A549 (cell line): Measurements from ENCODE around the gene PTPRA. TPM values are rescaled to one million over a fixed set of nuclear protein-coding genes. Genes with fewer than 3 reads are reported as not detected.
A peak's percentile ranks its signal among the peaks of the same experiment; 100 is the strongest.

Experiments
- ATAC-seq, 2 experiments: fragments of 200-7000 bp in 1 of 2; fragments of >200 bp in 1 of 2; cut with Nextera tagmentation in 1 of 2; cut with Tn5 transposase in 1 of 2; 3 replicates each; pipeline versions ENCODE4 v1.8.0 to v1.9.1; 2018 to 2020; ENCODE audit warnings: mild to moderate bottlenecking in 1 of 2, moderate library complexity in 1 of 2
- CTCF ChIA-PET: fragments of 300-600 bp; sonication (Branson Sonifier 250); formaldehyde crosslinking; extraction: SDS; loops from one replicate; lab custom pipeline; 2021; ENCODE audit warnings: antibody characterized with exemption, inconsistent platforms; lab: Yijun Ruan, JAX
- POLR2A ChIA-PET: fragments of 350-600 bp; formaldehyde crosslinking; extraction: SDS; loops from one replicate; lab custom pipeline; 2021; ENCODE audit warnings: antibody characterized with exemption, inconsistent platforms; lab: Yijun Ruan, JAX
- DNase-seq, 2 experiments: peaks; one replicate each; pipeline versions ENCODE4 v3.0.0 to v3.0.0-alpha.2; 2011 to 2016; ENCODE audit warnings: low read depth in 1 of 2, low spot score in 1 of 2
- FAIRE-seq: peaks from 2 replicates; lab custom pipeline; 2011; peaks lifted over from hg19 to GRCh38; lab: Jason Lieb, UNC
- H3K27ac ChIP-seq, 2 experiments: fragments of >200 bp; sonication (Bioruptor Twin); formaldehyde crosslinking; 3 replicates each; pipeline ENCODE4 v1.5.1; 2016 to 2017
- H3K4me1 ChIP-seq: fragments of >200 bp; sonication (Bioruptor Twin); formaldehyde crosslinking; 3 replicates; pipeline ENCODE4 v1.6.1; 2016
- H3K4me2 ChIP-seq: fragments of >200 bp; sonication (Bioruptor Twin); formaldehyde crosslinking; 3 replicates; pipeline ENCODE4 v1.6.1; 2016
- H3K4me3 ChIP-seq: fragments of >200 bp; sonication (Bioruptor Twin); formaldehyde crosslinking; 3 replicates; pipeline ENCODE4 v1.5.1; 2016
- H3K9me3 ChIP-seq: fragments of >200 bp; sonication (Bioruptor Twin); formaldehyde crosslinking; 3 replicates; pipeline ENCODE4 v1.6.1; 2016
- ATOH8 ChIP-seq: fragments of 250-450 bp; sonication (Bioruptor Pico); IDR thresholded peaks from 2 replicates; pipeline ENCODE4 v1.5.0; 2020; ENCODE audit warnings: low read depth, mild to moderate bottlenecking, moderate library complexity
- BCL3 ChIP-seq: fragments of >200 bp; sonication (Bioruptor Twin); formaldehyde crosslinking; IDR thresholded peaks from 3 replicates; pipeline ENCODE4 v1.6.1; 2016
- BHLHE40 ChIP-seq: IDR thresholded peaks from 2 replicates; pipeline ENCODE4 v1.6.1; 2012; ENCODE audit warnings: low read depth, low read length, inconsistent platforms
- CHD4 ChIP-seq: fragments of 200-600 bp; sonication (generic); IDR thresholded peaks from 2 replicates; pipeline ENCODE4 v1.6.1; 2016; ENCODE audit warnings: antibody characterized with exemption, mild to moderate bottlenecking, borderline replicate concordance
- ELK1 ChIP-seq: fragments of 150-350 bp; IDR thresholded peaks from 2 replicates; pipeline ENCODE4 v1.6.1; 2014; ENCODE audit warnings: low read depth, mild to moderate bottlenecking, low read length
- ESRRA ChIP-seq: fragments of 150-350 bp; IDR thresholded peaks from 2 replicates; pipeline ENCODE4 v1.6.1; 2014; ENCODE audit warnings: mild to moderate bottlenecking, low read length, borderline replicate concordance
- FOSB ChIP-seq: fragments of 250-450 bp; sonication (Bioruptor Pico); IDR thresholded peaks from 2 replicates; pipeline ENCODE4 v1.5.0; 2020; ENCODE audit warnings: mild to moderate bottlenecking, moderate library complexity
- FOSL2 ChIP-seq, 2 experiments: fragments of 450-650 bp in 1 of 2; fragments of >200 bp in 1 of 2; sonication (Bioruptor Twin) in 1 of 2; formaldehyde crosslinking; IDR thresholded peaks; 2 replicates each; pipeline versions ENCODE4 v1.5.0 to v1.6.1; 2016 to 2020; ENCODE audit warnings: mild to moderate bottlenecking in 1 of 2, moderate library complexity in 1 of 2
- HES2 ChIP-seq: fragments of >200 bp; sonication (Bioruptor Twin); formaldehyde crosslinking; IDR thresholded peaks from 2 replicates; pipeline ENCODE4 v1.6.1; 2016
- HEYL ChIP-seq: fragments of 250-450 bp; sonication (Bioruptor Pico); IDR thresholded peaks from 2 replicates; pipeline ENCODE4 v1.8.0; 2021; ENCODE audit warnings: mild to moderate bottlenecking, moderate library complexity
- HMGXB4 ChIP-seq: fragments of 250-450 bp; sonication (Bioruptor Pico); IDR thresholded peaks from 2 replicates; pipeline ENCODE4 v1.5.0; 2021; ENCODE audit warnings: mild to moderate bottlenecking, moderate library complexity, borderline replicate concordance
- KDM1A ChIP-seq: fragments of 200-600 bp; sonication (generic); IDR thresholded peaks from 2 replicates; pipeline ENCODE4 v1.6.1; 2016; ENCODE audit warnings: low read depth, mild to moderate bottlenecking
- KDM5A ChIP-seq: fragments of 200-600 bp; sonication (generic); IDR thresholded peaks from 2 replicates; pipeline ENCODE4 v1.6.1; 2016; ENCODE audit warnings: antibody characterized with exemption, mild to moderate bottlenecking
- MAX ChIP-seq: IDR thresholded peaks from 2 replicates; pipeline ENCODE4 v1.6.1; 2012
- MYC ChIP-seq: IDR thresholded peaks from 2 replicates; pipeline ENCODE4 v1.6.1; 2012; ENCODE audit warnings: mild to moderate bottlenecking, inconsistent platforms, low read length, improper control_type of control experiment, borderline replicate concordance
- NFE2L2 ChIP-seq: fragments of 150-350 bp; conservative IDR thresholded peaks from 2 replicates; pipeline ENCODE4 v1.6.1; 2014; ENCODE audit warnings: low read length
- PBX3 ChIP-seq: IDR thresholded peaks from 2 replicates; pipeline ENCODE4 v1.6.1; 2012
- RAD21 ChIP-seq, 2 experiments: fragments of >200 bp in 1 of 2; sonication (Bioruptor Twin) in 1 of 2; formaldehyde crosslinking in 1 of 2; IDR thresholded peaks in 1 of 2; conservative IDR thresholded peaks in 1 of 2; 2 replicates in 1 of 2; 3 replicates in 1 of 2; pipeline ENCODE4 v1.6.1; 2012 to 2018; ENCODE audit warnings: inconsistent platforms in 1 of 2
- RNF2 ChIP-seq: fragments of 200-600 bp; sonication (generic); IDR thresholded peaks from 2 replicates; pipeline ENCODE4 v1.6.1; 2016; ENCODE audit warnings: low read depth, mild to moderate bottlenecking, antibody characterized with exemption, moderate library complexity, borderline replicate concordance
- SMC3 ChIP-seq: fragments of >200 bp; sonication (Bioruptor Twin); formaldehyde crosslinking; IDR thresholded peaks from 3 replicates; pipeline ENCODE4 v1.6.1; 2018; ENCODE audit warnings: inconsistent platforms
- WGBS: methylation state at CpG from one replicate; pipeline ENCODE4 v1.1.6; 2017; ENCODE audit errors: missing lambda C conversion rate; 5-methylcytosine and 5-hydroxymethylcytosine counted together
- polyA plus RNA-seq, 4 experiments: library from polyadenylated mRNA; depleted of rRNA in 3 of 4; stranded (reverse); fragments of >200 nt; fragmentation: RNase III in 1 of 4; extraction: RNeasy Plus Mini Kit Qiagen cat#74134 plus additional on column Dnase treatment in 1 of 4; gene quantifications; 2 replicates in 3 of 4; 3 replicates in 1 of 4; pipeline ENCODE4 v1.2.3, GENCODE V29; 2011 to 2017

PTPRA gene
- polyA plus RNA-seq, 2 of the 4 experiments (the other 2 are of a cell fraction) = 29.2 to 83.2 TPM

- CTCF ChIA-PET = interaction anchor here (1.4 to 2.3 kb wide), 2 partner anchors 30 kb away, joined by 3 to 10 read pairs; no protein-coding TSS in a partner anchor
- DNase-seq (no peak), ATAC-seq (no peak; a peak in 1 of 6 replicates)
- WGBS = 86% methylated on average over 40 of the region's 76 CpGs
- TF ChIP-seq KDM1A = no peak
- TF ChIP-seq ATOH8 (CRISPR knock-in tag) = no peak
- no peak for TF ChIP-seq RNF2
- no peak for TF ChIP-seq HES2
- TF ChIP-seq FOSL2 (IDR thresholded peaks at IDR 0.05) = no peak
- TF ChIP-seq FOSL2 (CRISPR knock-in tag; IDR thresholded peaks at IDR 0.05) = no peak
- no peak for TF ChIP-seq ESRRA
- TF ChIP-seq MYC = no peak
- TF ChIP-seq BCL3 = no peak
- no peak for TF ChIP-seq SMC3
- TF ChIP-seq, all 56 proteins: peak for 0
- FAIRE-seq = no peak
- Histone ChIP-seq H3K4me3 (peak overlapping the region; percentile 34), H3K9me3 (no peaks in the 10 kb centered on the region), H3K4me2 (peak overlapping the region; percentile 67), H3K4me1 (peaks cover 19% of the 10 kb centered on the region), H3K27ac (peak overlapping the region in 1 of 2 experiments; percentile 67; a peak in 3 of 6 replicates)
- POLR2A ChIA-PET = no interaction called here
Observed at GRCh38 chr20:3082955-3083952, 210.0 kb downstream of the PTPRA start.

GRCh38 chr20:3084283-3084985 lies 211.2 kb downstream of the PTPRA start, which contains the start of gene AVP:
Gene AVP (minus strand): TSS chr20:3084724. CDS start chr20:3084674, 50 bp downstream.
- no peak for TF ChIP-seq CHD4
- no peak for TF ChIP-seq BCL3
- TF ChIP-seq FOSB (CRISPR knock-in tag) = no peak
- no peak for TF ChIP-seq MAX
- no peak for TF ChIP-seq PBX3
- no peak for TF ChIP-seq BHLHE40
- no peak for TF ChIP-seq SMC3
- no peak for TF ChIP-seq ELK1
- no peak for TF ChIP-seq RAD21 (conservative IDR thresholded peaks at IDR 0.05 in 1 of 2, IDR thresholded peaks at IDR 0.05 in 1 of 2)
- no peak for TF ChIP-seq HES2
- no peak for TF ChIP-seq NFE2L2
- no peak for TF ChIP-seq HMGXB4 (CRISPR knock-in tag)
- no peak for TF ChIP-seq HEYL (CRISPR knock-in tag)
- TF ChIP-seq KDM5A = no peak
- ChIA-PET POLR2A (no interaction called here), CTCF (interaction anchor here (1.0 to 2.3 kb wide), 4 partner anchors 19 to 31 kb away, joined by 3 to 12 read pairs (median 6); no protein-coding TSS in a partner anchor)
- ATAC-seq (no peak), FAIRE-seq (no peak), DNase-seq (no peak)
- Histone ChIP-seq H3K4me3 (no peak within 1 kb of the TSS), H3K27ac (no peak within 1 kb of the TSS), H3K4me2 (no peak within 1 kb of the TSS), H3K4me1 (peaks cover 19% of the 10 kb centered on the region), H3K9me3 (no peaks in the 10 kb centered on the region)
- WGBS = 91% methylated on average over 20 of the region's 28 CpGs
